ENCODE data around the gene IGF2BP2.

The IGF2BP2 gene

DNA sequence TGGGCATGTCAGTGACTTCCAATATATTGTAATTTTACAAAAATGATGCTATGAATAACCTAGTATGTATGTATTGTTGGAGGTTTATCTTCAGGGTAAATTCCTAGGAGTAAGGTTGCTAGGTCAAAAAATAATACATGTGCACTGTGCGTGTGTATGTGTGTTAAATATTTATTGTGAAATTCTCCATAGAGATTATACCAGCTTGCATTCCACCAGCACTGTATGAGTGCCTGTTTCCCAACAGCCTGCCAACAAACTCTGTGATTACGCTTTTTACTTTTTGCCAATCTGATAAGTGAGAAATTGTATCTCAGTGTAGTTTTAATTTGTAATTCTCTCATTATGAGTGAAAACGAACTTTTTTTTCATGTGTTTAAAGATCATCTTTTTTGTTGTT lies 12.6 kb upstream of the IGF2BP2 start:
- Histone ChIP-seq H3K27ac (no peak overlapping the region), H3K9me3 (no peaks in the 10 kb centered on the region), H3K27me3 (peaks cover 4% of the 10 kb centered on the region), H3K36me3 (no peaks in the 10 kb centered on the region), H3K4me3 (ENCODE audit: low read depth in 1 of 2, low read length in 1 of 2) (no peak overlapping the region), H3K4me1 (ENCODE audit: control insufficient read depth in 1 of 2, insufficient read depth in 1 of 2, low read depth in 1 of 2, low read length in 1 of 2) (no peaks in the 10 kb centered on the region)
- no peak for TF ChIP-seq CTCF (IDR thresholded peaks at IDR 0.05)

DNA sequence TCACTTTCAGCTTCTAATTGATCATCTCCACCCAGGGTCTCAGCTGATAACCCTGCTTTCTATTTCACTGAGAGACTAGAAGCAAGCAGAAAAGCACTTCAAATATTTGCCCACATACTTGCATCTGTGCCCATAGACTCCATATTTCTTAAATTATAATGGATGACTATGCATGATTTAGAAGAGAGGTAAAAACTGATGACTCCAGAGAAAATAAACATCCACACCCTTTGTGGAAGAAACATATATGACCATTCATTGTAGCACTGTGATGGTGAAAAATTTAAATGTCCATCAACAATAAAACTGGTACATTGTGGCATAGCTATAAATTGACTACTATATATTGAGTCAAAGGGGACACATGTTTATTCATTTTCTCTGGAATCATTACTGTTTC lies 7.1 kb upstream of the IGF2BP2 start:
- Histone ChIP-seq H3K27ac (no peak overlapping the region), H3K27me3 (peaks cover 27% of the 10 kb centered on the region), H3K9me3 (no peaks in the 10 kb centered on the region), H3K4me1 (ENCODE audit: control insufficient read depth in 1 of 2, insufficient read depth in 1 of 2, low read depth in 1 of 2, low read length in 1 of 2) (no peaks in the 10 kb centered on the region), H3K4me3 (ENCODE audit: low read depth in 1 of 2, low read length in 1 of 2) (no peak overlapping the region), H3K36me3 (no peaks in the 10 kb centered on the region)
- TF ChIP-seq CTCF (IDR thresholded peaks at IDR 0.05): no peak

- no peak for TF ChIP-seq CTCF (IDR thresholded peaks at IDR 0.05)
- H3K27ac ChIP-seq: no peak overlapping the region
These were observed 6.4 kb upstream of the IGF2BP2 start for GRCh38 chr3:185831195-185831594.

DNA sequence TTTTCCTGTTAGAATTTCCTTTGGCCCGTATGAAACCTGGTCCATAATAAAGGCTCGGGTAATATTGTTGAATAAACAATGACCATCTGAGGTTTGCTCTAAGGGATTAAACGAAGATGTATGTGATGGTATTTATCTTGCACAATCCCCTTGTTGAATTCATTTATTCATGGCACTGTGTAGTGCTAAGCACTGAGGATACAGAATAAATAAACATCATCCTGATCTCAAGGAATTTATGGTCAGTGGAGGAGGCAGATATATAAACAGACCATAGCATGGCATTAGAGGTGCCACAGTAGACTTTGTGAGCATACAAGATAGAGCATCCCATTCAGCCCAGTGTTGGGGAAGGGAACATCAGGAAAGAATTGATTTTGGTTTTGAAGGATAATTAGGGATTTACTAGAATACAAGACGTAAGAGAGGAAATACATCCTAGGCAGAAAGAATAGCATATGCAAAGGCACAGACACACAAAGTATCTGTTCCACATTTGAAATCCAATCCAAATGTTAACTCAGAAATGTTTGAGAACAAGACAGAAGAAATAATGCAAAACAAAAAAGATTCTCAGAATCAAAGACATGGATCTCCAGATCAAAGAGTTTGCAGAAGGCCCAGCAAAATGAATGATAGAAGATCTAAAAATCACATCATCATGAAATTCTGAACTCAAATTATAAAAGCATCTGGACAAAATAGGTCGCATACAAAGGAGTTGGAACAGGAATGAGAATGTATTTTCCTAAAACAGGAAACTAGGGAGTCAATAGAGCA lies 5.4 kb upstream of the IGF2BP2 start:
- no peak overlapping the region for H3K27ac ChIP-seq
- peaks cover 44% of the 10 kb centered on the region for H3K27me3 ChIP-seq
- H3K36me3 ChIP-seq: no peaks in the 10 kb centered on the region
- H3K4me1 ChIP-seq (ENCODE audit: control insufficient read depth in 1 of 2, insufficient read depth in 1 of 2, low read depth in 1 of 2, low read length in 1 of 2): peaks cover 9% of the 10 kb centered on the region in 2 experiments
- H3K4me3 ChIP-seq (ENCODE audit: low read depth in 1 of 2, low read length in 1 of 2): no peak overlapping the region
- H3K9me3 ChIP-seq: no peaks in the 10 kb centered on the region
- no peak for TF ChIP-seq CTCF (IDR thresholded peaks at IDR 0.05)

More at GRCh38 chr3:185831195-185831594, 6.4 kb upstream of the IGF2BP2 start:
- Histone ChIP-seq H3K9me3 (no peaks in the 10 kb centered on the region), H3K4me3 (ENCODE audit: low read depth in 1 of 2, low read length in 1 of 2) (no peak overlapping the region), H3K36me3 (no peaks in the 10 kb centered on the region), H3K4me1 (ENCODE audit: control insufficient read depth in 1 of 2, insufficient read depth in 1 of 2, low read depth in 1 of 2, low read length in 1 of 2) (peaks cover 2% of the 10 kb centered on the region in 2 experiments), H3K27me3 (peaks cover 35% of the 10 kb centered on the region)

GRCh38 chr3:185828755-185829154 lies 3.9 kb upstream of the IGF2BP2 start:
- H3K4me1 ChIP-seq (ENCODE audit: control insufficient read depth in 1 of 2, insufficient read depth in 1 of 2, low read depth in 1 of 2, low read length in 1 of 2): peaks cover 14 to 17% of the 10 kb centered on the region in 2 experiments
- no peak for TF ChIP-seq CTCF (IDR thresholded peaks at IDR 0.05)
- H3K36me3 ChIP-seq: no peaks in the 10 kb centered on the region
- H3K9me3 ChIP-seq: no peaks in the 10 kb centered on the region
- peaks cover 58% of the 10 kb centered on the region for H3K27me3 ChIP-seq
- no peak overlapping the region for H3K4me3 ChIP-seq (ENCODE audit: low read depth in 1 of 2, low read length in 1 of 2)
- no peak overlapping the region for H3K27ac ChIP-seq

All from neutrophil (primary cell).